Endothelial cell of umbilical vein (primary cell): ENCODE data around the gene SLC8A1. TPM values are rescaled to one million over a fixed set of nuclear protein-coding genes. Genes with fewer than 3 reads are reported as not detected.

Experiments used
- BruUV-seq: library from RNA; stranded (reverse); fragments of 400-500 nt; replicated peaks from 2 replicates; lab custom pipeline; 2021; lab: Mats Ljungman, UMichigan
- CTCF ChIA-PET: fragments of 300-600, 350-600 bp; sonication (Branson Sonifier 250); formaldehyde crosslinking; loops from one replicate; lab custom pipeline; 2021; ENCODE audit warnings: antibody characterized with exemption, inconsistent platforms; lab: Charles Lee
- POLR2A ChIA-PET: fragments of 300-600, 350-600 bp; sonication (Branson Sonifier 250); formaldehyde crosslinking; loops from one replicate; lab custom pipeline; 2021; ENCODE audit warnings: antibody characterized with exemption, inconsistent platforms; lab: Charles Lee
- DNase-seq: peaks from one replicate; pipeline ENCODE4 v3.0.0-alpha.2; 2011; ENCODE audit warnings: low read depth, low spot score
- FAIRE-seq: peaks from 2 replicates; lab custom pipeline; 2011; peaks lifted over from hg19 to GRCh38; lab: Jason Lieb, UNC
- H2AFZ ChIP-seq: 2 replicates; pipeline ENCODE4 v1.6.0; 2012; ENCODE audit warnings: low read depth, low read length, control low read depth, inconsistent platforms
- H3K27ac ChIP-seq: 2 replicates; pipeline ENCODE4 v1.5.1; 2011; ENCODE audit warnings: low read depth, mild to moderate bottlenecking, control low read depth, low read length, moderate library complexity; ENCODE audit not compliant: insufficient read depth
- H3K27me3 ChIP-seq, 2 experiments: 2 replicates each; pipeline versions ENCODE4 v1.6.0 to v1.6.1; 2011; ENCODE audit warnings: low read length in 2 of 2, mixed read lengths in 1 of 2; ENCODE audit not compliant: control insufficient read depth in 2 of 2, insufficient read depth in 2 of 2
- H3K36me3 ChIP-seq, 2 experiments: 2 replicates in 1 of 2; 3 replicates in 1 of 2; pipeline ENCODE4 v1.5.1; 2011; ENCODE audit warnings: low read length in 2 of 2, mild to moderate bottlenecking in 1 of 2, moderate library complexity in 1 of 2; ENCODE audit not compliant: control insufficient read depth in 2 of 2, insufficient read depth in 2 of 2; ENCODE audit errors: extremely low read depth in 1 of 2
- H3K4me1 ChIP-seq: 3 replicates; pipeline ENCODE4 v1.5.1; 2011; ENCODE audit warnings: mild to moderate bottlenecking, low read length; ENCODE audit not compliant: control insufficient read depth, insufficient read depth; ENCODE audit errors: extremely low read depth
- H3K4me2 ChIP-seq: 2 replicates; pipeline ENCODE4 v1.6.1; 2011; ENCODE audit warnings: low read length, control low read depth, mixed read lengths; ENCODE audit not compliant: insufficient read depth
- H3K4me3 ChIP-seq, 3 experiments: fragments of 200-600 bp in 1 of 3; sonication (generic), shearing (Covaris generic) in 1 of 3; replicated peaks in 1 of 3; 2 replicates each; pipeline ENCODE4 v1.5.1; 2011 to 2016; ENCODE audit warnings: control low read depth in 3 of 3, low read length in 3 of 3, mild to moderate bottlenecking in 2 of 3, inconsistent platforms in 1 of 3, low read depth in 1 of 3, moderate library complexity in 1 of 3; ENCODE audit not compliant: insufficient read depth in 1 of 3
- H3K79me2 ChIP-seq: 2 replicates; pipeline ENCODE4 v1.6.0; 2012; ENCODE audit warnings: low read length, inconsistent platforms; ENCODE audit not compliant: control insufficient read depth, insufficient read depth
- H3K9ac ChIP-seq: replicated peaks from 2 replicates; pipeline ENCODE3; 2011; ENCODE audit warnings: low read length, control low read depth; ENCODE audit not compliant: insufficient read depth; ENCODE audit errors: extremely low read depth
- H3K9me1 ChIP-seq: replicated peaks from 3 replicates; pipeline ENCODE4 v1.6.0; 2011; ENCODE audit warnings: mild to moderate bottlenecking, low read length; ENCODE audit not compliant: control insufficient read depth, insufficient read depth; ENCODE audit errors: extremely low read depth
- H3K9me3 ChIP-seq: replicated peaks from 2 replicates; pipeline ENCODE4 v1.5.1; 2012; ENCODE audit warnings: low read length, inconsistent platforms; ENCODE audit not compliant: control insufficient read depth, insufficient read depth
- H4K20me1 ChIP-seq: replicated peaks from 2 replicates; pipeline ENCODE3; 2011; ENCODE audit warnings: mild to moderate bottlenecking, low read length; ENCODE audit not compliant: control insufficient read depth, insufficient read depth; ENCODE audit errors: extremely low read depth
- EZH2 ChIP-seq: IDR thresholded peaks from 2 replicates; pipeline ENCODE4 v1.6.1; 2012; ENCODE audit warnings: borderline replicate concordance, low read depth, mild to moderate bottlenecking, moderate library complexity, low read length, inconsistent platforms; ENCODE audit not compliant: severe bottlenecking
- FOS ChIP-seq: IDR thresholded peaks from 2 replicates; pipeline ENCODE4 v1.6.1; 2011; ENCODE audit warnings: mild to moderate bottlenecking, low read length, moderate library complexity, borderline replicate concordance; ENCODE audit not compliant: insufficient read depth
- GATA2 ChIP-seq: IDR thresholded peaks from 2 replicates; pipeline ENCODE4 v1.7.0; 2011; ENCODE audit warnings: low read depth, mild to moderate bottlenecking, moderate library complexity, mixed read lengths, low read length; ENCODE audit not compliant: insufficient read length, insufficient read depth
- JUN ChIP-seq: IDR thresholded peaks from 2 replicates; pipeline ENCODE4 v1.6.1; 2011; ENCODE audit warnings: borderline replicate concordance, low read depth; ENCODE audit not compliant: insufficient read length, insufficient read depth
- MAX ChIP-seq: IDR thresholded peaks from 2 replicates; pipeline ENCODE4 v1.6.1; 2011; ENCODE audit not compliant: insufficient read depth, insufficient read length
- MYC ChIP-seq: IDR thresholded peaks from one replicate; pipeline ENCODE4 v1.6.1; 2011; ENCODE audit warnings: mild to moderate bottlenecking, low read depth, low read length
- POLR2A ChIP-seq: IDR thresholded peaks from 2 replicates; pipeline ENCODE4 v1.6.1; 2012; ENCODE audit warnings: low read depth, mild to moderate bottlenecking, control low read depth, low read length
- POLR2AphosphoS5 ChIP-seq: IDR thresholded peaks from 2 replicates; pipeline ENCODE4 v1.6.1; 2012; ENCODE audit warnings: low read depth, mild to moderate bottlenecking, control low read depth, low read length, moderate library complexity; ENCODE audit not compliant: insufficient read depth
- dilution Hi-C: fragments of 300-500 bp; cut with MboI; formaldehyde crosslinking; loops from one replicate; pipeline ENCODE4 v1.15.0; 2019; ENCODE audit warnings: low sequenced_read_pairs; ENCODE audit not compliant: extremely low pct_ligation_motif_present
- intact Hi-C: fragments of 100-400 bp; cut with micrococcal nuclease; formaldehyde crosslinking; loops from one replicate; pipeline ENCODE4 v1.10.0; 2022
- polyA plus RNA-seq, 4 experiments: library from polyadenylated mRNA; depleted of rRNA in 3 of 4; stranded (reverse) in 3 of 4; unstranded in 1 of 4; fragments of >200 nt; gene quantifications; 2 replicates each; pipeline versions ENCODE4 v1.2.1 to v1.2.3, GENCODE V29; 2011 to 2012; ENCODE audit warnings: missing spikeins in 1 of 4
- total RNA-seq: library from RNA; stranded (reverse); gene quantifications from 2 replicates; pipeline ENCODE4 v1.2.3, GENCODE V29; 2021
- TF ChIP-seq, protein P1 (sequence below), 2 donors: IDR thresholded peaks; 1 replicate in 1 of 2; 2 replicates in 1 of 2; pipeline ENCODE4 v1.5.1; 2011; ENCODE audit warnings: low read length in 2 of 2, mild to moderate bottlenecking in 2 of 2, moderate library complexity in 2 of 2, control low read depth in 1 of 2, inconsistent platforms in 1 of 2, low read depth in 1 of 2; ENCODE audit not compliant: insufficient read depth in 1 of 2; ENCODE audit errors: extremely low read depth in 1 of 2

SLC8A1 gene
- total and polyA plus RNA-seq, 2 donors (not counting 3 experiments of a cell fraction or from before 2014, with no cell fraction given): 0.19 to 1.8 TPM

DNA sequence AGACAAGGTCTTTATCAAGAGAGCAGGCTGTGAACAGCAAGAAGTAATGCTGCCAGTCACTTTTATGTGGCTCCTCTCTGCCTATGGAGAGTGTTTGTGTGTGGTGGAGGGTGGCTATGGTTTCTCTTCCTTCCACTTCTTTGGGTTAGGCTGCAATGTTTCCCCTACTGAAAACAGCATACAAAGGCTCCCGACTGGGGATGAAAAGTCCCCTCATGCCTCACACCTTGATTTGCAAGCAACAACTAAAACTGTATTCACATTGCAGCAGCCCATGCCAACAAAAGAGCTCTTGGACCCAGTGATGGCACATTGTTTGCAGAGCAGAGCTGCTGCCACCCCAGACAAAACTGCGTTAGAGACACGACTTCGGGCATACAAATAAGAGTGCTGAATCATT lies 301.6 kb downstream of the SLC8A1 start:
- DNase-seq: no peak
- no peaks in the 10 kb centered on the region for H3K9me1 ChIP-seq
- no peak for FAIRE-seq
- no peaks in the 10 kb centered on the region for H4K20me1 ChIP-seq
- no peaks in the 10 kb centered on the region for H3K79me2 ChIP-seq
- H3K36me3 ChIP-seq: no peaks in the 10 kb centered on the region
- dilution Hi-C loops: no loop called here
- ChIA-PET CTCF (interaction anchor here (1.5 kb wide), 1 partner anchor 237 kb away, joined by 3 read pairs; no protein-coding TSS in a partner anchor), POLR2A (no interaction called here)
- TF ChIP-seq POLR2AphosphoS5: no peak
- TF ChIP-seq POLR2A: no peak
- no peak for TF ChIP-seq GATA2
- TF ChIP-seq, protein P1, sequence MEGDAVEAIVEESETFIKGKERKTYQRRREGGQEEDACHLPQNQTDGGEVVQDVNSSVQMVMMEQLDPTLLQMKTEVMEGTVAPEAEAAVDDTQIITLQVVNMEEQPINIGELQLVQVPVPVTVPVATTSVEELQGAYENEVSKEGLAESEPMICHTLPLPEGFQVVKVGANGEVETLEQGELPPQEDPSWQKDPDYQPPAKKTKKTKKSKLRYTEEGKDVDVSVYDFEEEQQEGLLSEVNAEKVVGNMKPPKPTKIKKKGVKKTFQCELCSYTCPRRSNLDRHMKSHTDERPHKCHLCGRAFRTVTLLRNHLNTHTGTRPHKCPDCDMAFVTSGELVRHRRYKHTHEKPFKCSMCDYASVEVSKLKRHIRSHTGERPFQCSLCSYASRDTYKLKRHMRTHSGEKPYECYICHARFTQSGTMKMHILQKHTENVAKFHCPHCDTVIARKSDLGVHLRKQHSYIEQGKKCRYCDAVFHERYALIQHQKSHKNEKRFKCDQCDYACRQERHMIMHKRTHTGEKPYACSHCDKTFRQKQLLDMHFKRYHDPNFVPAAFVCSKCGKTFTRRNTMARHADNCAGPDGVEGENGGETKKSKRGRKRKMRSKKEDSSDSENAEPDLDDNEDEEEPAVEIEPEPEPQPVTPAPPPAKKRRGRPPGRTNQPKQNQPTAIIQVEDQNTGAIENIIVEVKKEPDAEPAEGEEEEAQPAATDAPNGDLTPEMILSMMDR (IDR thresholded peaks at IDR 0.05; ENCODE audit: extremely low read depth in 1 of 2, insufficient read depth in 1 of 2, low read depth in 1 of 2, low read length in 2 of 2): no peak
- no peak for TF ChIP-seq MAX
- TF ChIP-seq JUN: no peak
- no peak for TF ChIP-seq MYC
- TF ChIP-seq EZH2: no peak
- no peak for TF ChIP-seq FOS
- no peak overlapping the region for H3K4me2 ChIP-seq
- no peaks in the 10 kb centered on the region for H3K4me1 ChIP-seq
- no peaks in the 10 kb centered on the region for H3K27me3 ChIP-seq
- no peak overlapping the region for H3K27ac ChIP-seq
- no peak overlapping the region for H3K9ac ChIP-seq
- BruUV-seq: no TSS peak
- no peak overlapping the region for H3K4me3 ChIP-seq
- H3K9me3 ChIP-seq: no peaks in the 10 kb centered on the region
- intact Hi-C loops: no loop called here
- no peak overlapping the region for H2AFZ ChIP-seq
